ENCODE results near the gene LRRC41. TPM values are rescaled to one million over a fixed set of nuclear protein-coding genes. Genes with fewer than 3 reads are reported as not detected.
"Not testable (repeated sequence)": the region's sequence is repeated elsewhere in the genome, so short reads cannot be mapped to it uniquely, and the experiment has no call there.

The LRRC41 gene
- total RNA-seq, 1 donor from 2014 or later = 70.6 TPM

DNA sequence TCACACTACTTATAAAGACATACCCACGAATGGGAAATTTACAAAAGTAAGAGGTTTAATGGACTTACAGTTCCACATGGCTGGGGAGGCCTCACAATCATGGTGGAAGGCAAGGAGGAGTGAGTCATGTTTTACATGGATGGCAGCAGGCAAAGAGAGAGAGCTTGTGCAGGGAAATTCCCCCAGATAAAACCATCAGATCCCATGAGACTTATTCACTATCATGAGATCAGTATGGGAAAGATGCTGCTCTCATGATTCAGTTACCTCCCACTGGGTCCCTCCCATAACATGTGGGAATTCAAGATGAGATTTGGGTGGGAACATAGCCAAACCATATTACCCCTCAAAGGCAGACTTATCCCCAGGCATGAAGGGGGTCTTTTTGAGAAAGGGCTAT, 64.6 kb downstream of the LRRC41 start:
- H3K9me3 Mint-ChIP-seq; H3K36me3 Mint-ChIP-seq (ENCODE audit: low read depth); H3K27me3 Mint-ChIP-seq (ENCODE audit: low read depth); H3K4me3 Mint-ChIP-seq (ENCODE audit: low read depth); DNase-seq (ENCODE audit: low spot score); H3K27ac Mint-ChIP-seq; H3K4me1 Mint-ChIP-seq (ENCODE audit: low read depth); intact Hi-C loops (cut with micrococcal nuclease): not testable (repeated sequence)

DNA sequence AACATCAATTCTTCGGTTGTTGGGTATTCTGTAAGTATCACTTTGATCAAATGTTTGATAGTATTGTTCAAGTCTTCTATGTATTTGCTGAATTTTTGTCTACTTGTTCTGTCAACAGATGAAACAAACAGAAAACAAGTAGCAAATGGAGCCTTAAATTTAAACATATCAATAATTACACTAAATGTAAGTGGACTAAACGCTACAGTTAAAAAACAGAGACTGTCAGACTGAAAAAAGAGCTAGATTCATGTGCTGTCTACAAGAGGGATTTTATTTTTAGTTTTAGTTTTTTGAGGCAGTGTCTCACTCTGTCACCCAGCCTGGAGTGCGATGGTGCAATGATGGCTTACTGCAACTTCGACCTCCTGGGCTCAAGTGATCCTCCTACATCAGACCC, 66.5 kb downstream of the LRRC41 start:
- no peak for DNase-seq (ENCODE audit: low spot score)
- Mint-ChIP-seq H3K27ac (no peak overlapping the region), H3K9me3 (peaks cover 7% of the 10 kb centered on the region), H3K36me3 (ENCODE audit: low read depth) (no peaks in the 10 kb centered on the region), H3K4me3 (ENCODE audit: low read depth) (no peak overlapping the region), H3K27me3 (ENCODE audit: low read depth) (no peaks in the 10 kb centered on the region), H3K4me1 (ENCODE audit: low read depth) (no peaks in the 10 kb centered on the region)
- intact Hi-C loops (cut with micrococcal nuclease) = no loop called here

DNA sequence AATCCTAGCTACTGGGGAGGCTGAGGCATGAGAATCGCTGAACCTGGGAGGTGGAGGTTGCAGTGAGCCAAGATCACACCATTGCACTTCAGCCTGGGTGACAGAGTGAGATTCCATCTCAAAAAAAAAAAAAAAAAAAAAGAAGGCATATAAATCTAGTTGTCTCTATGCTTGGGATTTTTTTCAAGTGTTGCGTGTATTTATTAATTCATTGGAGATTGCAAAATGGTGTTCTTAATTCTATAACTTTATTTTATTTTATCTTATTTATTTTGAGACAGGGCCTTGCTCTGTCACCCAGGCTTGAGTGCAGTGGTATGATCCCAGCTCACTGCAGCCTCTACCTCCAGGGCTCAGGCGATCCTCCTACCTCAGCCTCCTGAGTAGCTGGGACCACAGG, 72.2 kb downstream of the LRRC41 start:
- H3K27ac Mint-ChIP-seq; intact Hi-C loops (cut with micrococcal nuclease); H3K4me1 Mint-ChIP-seq (ENCODE audit: low read depth); H3K27me3 Mint-ChIP-seq (ENCODE audit: low read depth); H3K36me3 Mint-ChIP-seq (ENCODE audit: low read depth); H3K9me3 Mint-ChIP-seq; DNase-seq (ENCODE audit: low spot score); H3K4me3 Mint-ChIP-seq (ENCODE audit: low read depth): not testable (repeated sequence)

Other genes with a start within 250 kb of the LRRC41 start
- gene PIK3R3, start 171.0 kb downstream of the LRRC41 start, total RNA-seq = 2.8 and 3.3 TPM in 2 replicates
- gene TSPAN1, start 128.5 kb downstream of the LRRC41 start, total RNA-seq = 0.46 TPM in 1 of 2 replicates, not detected in the other
- not detected in 2 replicates for gene P3R3URF, start 127.1 kb downstream of the LRRC41 start, total RNA-seq
- gene POMGNT1, start 105.2 kb downstream of the LRRC41 start, total RNA-seq = 67.0 and 67.8 TPM in 2 replicates
- gene LURAP1, start 100.3 kb downstream of the LRRC41 start, total RNA-seq = 0.18 TPM in 1 of 2 replicates, not detected in the other
- 48.0 and 49.0 TPM in 2 replicates for gene RAD54L, start 55.9 kb downstream of the LRRC41 start, total RNA-seq
- gene UQCRH, start 82 bp upstream of the LRRC41 start, total RNA-seq = 262 and 275 TPM in 2 replicates
- 37.2 and 37.6 TPM in 2 replicates for gene NSUN4, start 37.2 kb upstream of the LRRC41 start, total RNA-seq
- 2.4 and 3.8 TPM in 2 replicates for gene FAAH, start 90.7 kb upstream of the LRRC41 start, total RNA-seq
- not detected in 2 replicates for gene DMBX1, start 186.2 kb upstream of the LRRC41 start, total RNA-seq
- gene KNCN, start 248.0 kb upstream of the LRRC41 start, total RNA-seq = not detected in 2 replicates

Measured in activated T-helper 2 cell treated with anti-CD3 and anti-CD28 coated beads, Interferon-gamma antibody, Interleukin-2, Interleukin-4, amounts not matched to agents 10 μg/mL and 5 μg/mL and 100 μg/mL, durations not matched to agents 14 hours and 24 hours and 36 hours (primary cell).